Inflammatory macrophage treated with lipopolysaccharide for 4 hours (primary cell): ENCODE measurements around the gene RFC5.
"Not testable (repeated sequence)": the region's sequence is repeated elsewhere in the genome, so short reads cannot be mapped to it uniquely, and the experiment has no call there.

Experiments
- DNase-seq: peaks from one replicate; pipeline ENCODE4 v3.0.0-alpha.2; 2020

Gene RFC5

GRCh38 chr12:118017926-118018325, 1.4 kb downstream of the RFC5 start:
- no peak for DNase-seq

GRCh38 chr12:118020036-118020435, 3.5 kb downstream of the RFC5 start:
- DNase-seq: no peak

GRCh38 chr12:118022097-118022727, 5.7 kb downstream of the RFC5 start:
- not testable (repeated sequence) for DNase-seq

GRCh38 chr12:118022728-118023109, 6.2 kb downstream of the RFC5 start:
- no peak for DNase-seq

GRCh38 chr12:118023301-118023860, 6.9 kb downstream of the RFC5 start:
- DNase-seq: no peak

- DNase-seq: no peak
Observed at GRCh38 chr12:118025168-118025567, 8.7 kb downstream of the RFC5 start.

GRCh38 chr12:118029166-118029565, 12.7 kb downstream of the RFC5 start:
- DNase-seq: no peak

- DNase-seq: no peak
Observed at GRCh38 chr12:118032188-118032587, 15.7 kb downstream of the RFC5 start.

- no peak for DNase-seq
Observed at GRCh38 chr12:118033323-118033722, 16.8 kb downstream of the RFC5 start.

- DNase-seq: no peak
Observed at GRCh38 chr12:118033902-118034301, 17.4 kb downstream of the RFC5 start.

GRCh38 chr12:118034429-118035189, 18.1 kb downstream of the RFC5 start:
- DNase-seq: no peak

- DNase-seq: no peak
Observed at GRCh38 chr12:118035190-118036041, 18.9 kb downstream of the RFC5 start.

- no peak for DNase-seq
Observed at GRCh38 chr12:118036672-118037411, 20.3 kb downstream of the RFC5 start.

- no peak for DNase-seq
Observed at GRCh38 chr12:118038137-118038536, 21.6 kb downstream of the RFC5 start.

GRCh38 chr12:118042091-118042490, 25.6 kb downstream of the RFC5 start:
- DNase-seq: no peak

GRCh38 chr12:118044075-118044474, 27.6 kb downstream of the RFC5 start:
- no peak for DNase-seq

GRCh38 chr12:118044577-118044976, 28.1 kb downstream of the RFC5 start:
- DNase-seq: no peak

GRCh38 chr12:118046430-118046829, 29.9 kb downstream of the RFC5 start:
- DNase-seq: no peak

GRCh38 chr12:118050972-118051910, 34.7 kb downstream of the RFC5 start:
- DNase-seq: no peak

GRCh38 chr12:118052324-118053070, 36.0 kb downstream of the RFC5 start:
- peak; percentile 57 for DNase-seq
